ENCODE results near the gene GLDN. TPM values are rescaled to one million over a fixed set of nuclear protein-coding genes. Genes with fewer than 3 reads are reported as not detected.

The GLDN gene
- total RNA-seq, 1 experiment from 2014 or later, result 0.32 TPM

DNA sequence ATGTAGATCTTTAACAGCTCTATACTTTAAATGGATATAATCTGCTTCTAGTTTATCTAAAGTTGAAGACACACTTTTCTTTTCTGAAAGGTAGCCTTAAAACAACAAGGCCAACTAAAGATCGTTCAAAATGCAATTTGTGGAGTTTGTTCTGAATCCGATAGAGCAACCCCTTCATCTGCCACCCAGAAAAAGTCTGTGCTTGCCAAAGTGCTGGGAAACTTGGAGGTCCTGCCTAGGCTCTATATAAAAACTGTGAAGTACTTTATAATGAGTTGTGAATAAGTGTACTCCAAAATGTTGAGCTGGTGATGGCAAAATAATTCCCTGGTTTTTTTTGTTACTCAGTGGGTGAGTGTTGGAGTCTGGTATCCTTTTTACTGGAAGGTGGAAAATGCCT, 12.5 kb downstream of the GLDN start:
- Histone ChIP-seq H3K27ac (no peak overlapping the region), H3K9me3 (replicated peaks) (no peaks in the 10 kb centered on the region), H3K4me3 (no peak overlapping the region), H3K4me1 (replicated peaks) (peaks cover 5% of the 10 kb centered on the region), H3K36me3 (no peaks in the 10 kb centered on the region), H3K27me3 (replicated peaks) (0 out of 2 replicates have a peak, but pooled peaks cover 5% of the 10 kb centered on the region)
- no peak for DNase-seq (ENCODE audit: low read depth in 1 of 2, low spot score in 2 of 2)

DNA sequence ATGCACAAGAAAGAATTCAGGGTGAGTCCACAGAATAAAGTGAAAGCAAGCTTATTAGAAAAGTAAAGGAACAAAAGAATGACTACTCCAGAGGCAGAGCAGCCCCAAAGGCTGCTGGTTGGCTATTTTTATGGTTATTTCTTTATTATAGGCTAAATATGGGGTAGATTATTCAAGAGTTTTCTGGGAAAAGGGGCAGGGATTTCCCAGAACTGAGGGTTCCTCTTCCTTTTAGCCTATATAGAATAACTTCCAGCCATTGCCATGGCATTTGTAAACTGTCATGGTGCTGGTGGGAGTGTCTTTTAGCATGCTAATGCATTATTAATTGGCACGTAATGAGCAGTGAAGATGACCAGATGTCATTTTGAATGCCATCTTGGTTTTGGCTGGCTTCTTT, 13.6 kb downstream of the GLDN start:
- H3K36me3 ChIP-seq, result no peaks in the 10 kb centered on the region
- no peaks in the 10 kb centered on the region for H3K4me1 ChIP-seq (replicated peaks)
- 0 out of 2 replicates have a peak, but pooled peaks cover 5% of the 10 kb centered on the region for H3K27me3 ChIP-seq (replicated peaks)
- no peaks in the 10 kb centered on the region for H3K9me3 ChIP-seq (replicated peaks)
- DNase-seq (ENCODE audit: low read depth in 1 of 2, low spot score in 2 of 2), result no peak
- no peak overlapping the region for H3K27ac ChIP-seq
- H3K4me3 ChIP-seq, result no peak overlapping the region

DNA sequence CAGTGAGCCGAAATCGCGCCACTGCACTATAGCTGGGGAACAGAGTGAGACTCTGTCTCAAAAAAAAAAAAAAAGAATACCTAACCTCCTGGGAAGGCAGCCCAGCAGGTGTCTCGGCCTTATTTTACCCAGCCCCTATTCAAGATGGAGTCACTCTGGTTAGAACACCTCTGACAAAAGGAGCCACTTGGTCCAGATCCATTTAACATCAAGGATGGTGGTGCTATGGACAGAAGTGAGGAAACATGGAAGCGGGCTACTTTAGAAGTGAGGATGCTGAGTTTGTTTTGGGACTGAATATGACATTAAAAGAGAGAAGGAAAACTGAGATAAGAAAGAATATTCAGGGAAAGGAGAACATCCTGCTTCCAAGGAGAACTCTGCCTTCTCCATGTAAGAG, 14.7 kb downstream of the GLDN start:
- Histone ChIP-seq H3K9me3 (replicated peaks) (no peaks in the 10 kb centered on the region), H3K36me3 (no peaks in the 10 kb centered on the region), H3K4me3 (no peak overlapping the region), H3K27me3 (replicated peaks) (0 out of 2 replicates have a peak, but pooled peaks cover 5% of the 10 kb centered on the region), H3K4me1 (replicated peaks) (no peaks in the 10 kb centered on the region), H3K27ac (no peak overlapping the region)
- DNase-seq (ENCODE audit: low read depth in 1 of 2, low spot score in 2 of 2), result no peak

DNA sequence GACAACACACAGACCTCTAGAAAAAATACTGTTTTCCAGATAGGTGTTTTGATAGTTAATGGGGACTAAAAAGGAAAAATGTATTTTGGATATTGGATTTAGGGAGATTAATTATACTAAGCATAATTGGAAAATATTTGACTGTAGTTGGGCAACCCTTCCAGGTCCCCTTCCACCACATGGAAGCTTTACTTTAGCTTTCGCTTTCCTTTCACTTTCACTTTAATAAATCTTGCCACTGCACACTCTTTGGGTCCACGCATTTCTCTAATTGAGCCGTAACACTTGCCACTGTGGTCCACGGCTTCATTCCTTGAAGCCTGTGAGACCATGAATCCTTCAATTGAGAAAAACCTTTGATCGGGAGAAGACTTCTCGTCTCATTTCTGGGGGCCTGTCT, 15.5 kb downstream of the GLDN start:
- Histone ChIP-seq H3K36me3 (no peaks in the 10 kb centered on the region), H3K9me3 (replicated peaks) (no peaks in the 10 kb centered on the region)

GRCh38 chr15:51359981-51360380, 18.5 kb downstream of the GLDN start:
- no peaks in the 10 kb centered on the region for H3K36me3 ChIP-seq
- no peaks in the 10 kb centered on the region for H3K4me1 ChIP-seq (replicated peaks)
- no peaks in the 10 kb centered on the region for H3K27me3 ChIP-seq (replicated peaks)
- no peaks in the 10 kb centered on the region for H3K9me3 ChIP-seq (replicated peaks)
- no peak for DNase-seq (ENCODE audit: low read depth in 1 of 2, low spot score in 2 of 2)
- no peak overlapping the region for H3K27ac ChIP-seq
- H3K4me3 ChIP-seq, result no peak overlapping the region

More for the DNA sequence above, 15.5 kb downstream of the GLDN start:
- 0 out of 2 replicates have a peak, but pooled peaks cover 5% of the 10 kb centered on the region for H3K27me3 ChIP-seq (replicated peaks)
- no peak overlapping the region for H3K4me3 ChIP-seq
- no peaks in the 10 kb centered on the region for H3K4me1 ChIP-seq (replicated peaks)
- DNase-seq (ENCODE audit: low read depth in 1 of 2, low spot score in 2 of 2), result no peak
- no peak overlapping the region for H3K27ac ChIP-seq

DNA sequence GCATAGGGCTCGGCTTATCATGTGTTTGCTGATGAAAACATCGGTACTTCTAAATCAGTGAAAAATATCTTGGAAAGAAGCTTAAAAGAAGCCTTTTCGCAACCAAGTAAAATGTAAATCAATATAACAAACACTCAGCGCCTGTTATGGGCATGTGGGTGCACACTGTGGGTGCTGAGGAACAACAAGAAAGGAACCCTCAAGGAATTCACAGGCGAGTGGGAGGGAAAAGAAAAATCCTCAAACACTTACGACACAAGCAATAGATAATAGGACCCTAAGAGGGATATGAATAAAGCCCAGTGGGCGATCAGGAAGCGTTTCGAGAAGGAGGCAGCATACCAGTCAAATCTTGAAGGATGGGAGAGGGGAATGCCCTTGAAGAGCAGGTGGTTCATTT, 21.9 kb downstream of the GLDN start:
- no peaks in the 10 kb centered on the region for H3K9me3 ChIP-seq (replicated peaks)
- H3K27me3 ChIP-seq (replicated peaks), result no peaks in the 10 kb centered on the region
- peaks cover 19% of the 10 kb centered on the region for H3K4me1 ChIP-seq (replicated peaks)
- H3K27ac ChIP-seq, result no peak overlapping the region
- no peak overlapping the region for H3K4me3 ChIP-seq
- no peak for DNase-seq (ENCODE audit: low read depth in 1 of 2, low spot score in 2 of 2)
- H3K36me3 ChIP-seq, result no peaks in the 10 kb centered on the region

DNA sequence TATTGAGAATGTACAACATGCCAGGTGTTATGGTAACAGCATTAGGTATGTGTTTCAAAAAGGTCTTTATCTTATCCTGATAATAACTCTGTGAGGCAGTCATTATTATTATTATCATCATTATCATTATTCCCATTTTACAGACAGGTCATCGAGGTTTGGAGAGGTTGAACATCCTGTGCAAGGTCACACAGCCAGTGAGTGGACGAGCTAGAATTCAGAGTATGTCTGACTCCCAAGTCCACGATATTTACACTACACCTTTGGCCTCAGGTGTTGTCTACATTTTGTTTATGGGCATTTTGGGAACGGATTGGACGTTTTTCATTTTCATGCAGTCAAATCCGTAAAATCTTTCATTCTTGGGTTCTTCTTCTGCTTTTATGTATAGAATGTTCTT, 24.0 kb downstream of the GLDN start:
- H3K36me3 ChIP-seq, result no peaks in the 10 kb centered on the region
- DNase-seq (ENCODE audit: low read depth in 1 of 2, low spot score in 2 of 2), result no peak
- H3K4me3 ChIP-seq, result no peak overlapping the region
- no peaks in the 10 kb centered on the region for H3K27me3 ChIP-seq (replicated peaks)
- H3K9me3 ChIP-seq (replicated peaks), result no peaks in the 10 kb centered on the region
- peaks cover 34% of the 10 kb centered on the region for H3K4me1 ChIP-seq (replicated peaks)
- H3K27ac ChIP-seq, result no peak overlapping the region

DNA sequence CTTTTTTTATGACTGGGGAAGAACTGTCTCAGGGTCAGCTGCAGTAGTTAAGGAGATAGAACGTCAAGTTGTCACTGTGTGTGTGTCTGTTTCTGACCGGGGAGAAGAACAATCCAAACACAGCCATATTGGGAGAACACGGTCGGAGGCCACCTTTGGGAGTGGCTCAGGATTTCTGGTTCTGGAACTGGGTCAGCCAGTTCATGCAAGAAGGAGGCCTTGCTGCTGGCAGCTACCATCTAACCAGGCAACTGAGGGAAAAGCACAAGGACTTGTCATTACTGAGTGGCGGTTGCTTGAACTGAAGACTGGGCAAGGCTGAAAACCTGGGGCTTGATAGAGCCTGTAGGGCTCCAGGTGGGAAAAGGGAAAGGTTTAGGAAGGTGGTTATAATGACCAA, 24.6 kb downstream of the GLDN start:
- Histone ChIP-seq H3K27ac (no peak overlapping the region), H3K4me3 (no peak overlapping the region), H3K4me1 (replicated peaks) (peaks cover 34% of the 10 kb centered on the region), H3K27me3 (replicated peaks) (no peaks in the 10 kb centered on the region), H3K9me3 (replicated peaks) (no peaks in the 10 kb centered on the region), H3K36me3 (no peaks in the 10 kb centered on the region)
- DNase-seq (ENCODE audit: low read depth in 1 of 2, low spot score in 2 of 2), result no peak

- Histone ChIP-seq H3K36me3 (no peaks in the 10 kb centered on the region), H3K4me1 (replicated peaks) (peaks cover 34% of the 10 kb centered on the region), H3K27me3 (replicated peaks) (no peaks in the 10 kb centered on the region), H3K9me3 (replicated peaks) (no peaks in the 10 kb centered on the region), H3K4me3 (no peak overlapping the region), H3K27ac (no peak overlapping the region)
- DNase-seq (ENCODE audit: low read depth in 1 of 2, low spot score in 2 of 2), result no peak
These were observed 25.5 kb downstream of the GLDN start for GRCh38 chr15:51366920-51367319.

- H3K9me3 ChIP-seq (replicated peaks), result no peaks in the 10 kb centered on the region
- no peaks in the 10 kb centered on the region for H3K36me3 ChIP-seq
- H3K27me3 ChIP-seq (replicated peaks), result no peaks in the 10 kb centered on the region
- no peak overlapping the region for H3K4me3 ChIP-seq
- H3K27ac ChIP-seq, result peak overlapping the region; percentile 33; the same call in 1 of the 2 replicates
- peaks cover 34% of the 10 kb centered on the region for H3K4me1 ChIP-seq (replicated peaks)
- peak; percentile 78 to 81 for DNase-seq (ENCODE audit: low read depth in 1 of 2, low spot score in 2 of 2)
These were observed 26.0 kb downstream of the GLDN start for GRCh38 chr15:51367322-51367976.

DNA sequence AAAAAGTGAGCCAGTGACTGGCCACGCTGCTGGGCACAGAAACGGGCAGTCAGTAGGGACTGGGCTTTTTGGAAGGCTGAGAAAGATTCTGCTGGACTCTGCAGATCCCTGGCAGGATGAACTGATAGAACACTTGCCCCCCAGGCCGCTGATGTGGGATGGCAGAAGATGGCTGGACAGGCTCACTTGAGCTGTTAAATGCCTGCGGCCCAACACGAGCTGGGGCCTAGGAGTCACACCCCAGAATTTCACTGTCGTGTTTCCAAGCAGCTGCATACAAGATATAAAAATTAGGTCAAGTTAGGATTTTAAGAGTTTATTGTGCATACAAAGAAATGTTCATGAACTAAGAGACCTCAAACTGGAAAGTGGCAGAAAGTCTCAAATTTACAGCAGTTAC, 26.9 kb downstream of the GLDN start:
- Histone ChIP-seq H3K4me3 (no peak overlapping the region), H3K27ac (peak overlapping the region; percentile 33)
- DNase-seq (ENCODE audit: low read depth in 1 of 2, low spot score in 2 of 2), result no peak

GRCh38 chr15:51368751-51369450, 27.4 kb downstream of the GLDN start:
- Histone ChIP-seq H3K4me3 (no peak overlapping the region), H3K4me1 (replicated peaks) (peaks cover 34% of the 10 kb centered on the region), H3K27ac (peak overlapping the region; percentile 33), H3K9me3 (replicated peaks) (no peaks in the 10 kb centered on the region), H3K27me3 (replicated peaks) (no peaks in the 10 kb centered on the region), H3K36me3 (no peaks in the 10 kb centered on the region)
- DNase-seq (ENCODE audit: low read depth in 1 of 2, low spot score in 2 of 2), result peak; percentile 80 to 87

More for the DNA sequence above, 26.9 kb downstream of the GLDN start:
- H3K4me1 ChIP-seq (replicated peaks), result peaks cover 34% of the 10 kb centered on the region
- no peaks in the 10 kb centered on the region for H3K27me3 ChIP-seq (replicated peaks)
- no peaks in the 10 kb centered on the region for H3K36me3 ChIP-seq
- H3K9me3 ChIP-seq (replicated peaks), result no peaks in the 10 kb centered on the region

DNA sequence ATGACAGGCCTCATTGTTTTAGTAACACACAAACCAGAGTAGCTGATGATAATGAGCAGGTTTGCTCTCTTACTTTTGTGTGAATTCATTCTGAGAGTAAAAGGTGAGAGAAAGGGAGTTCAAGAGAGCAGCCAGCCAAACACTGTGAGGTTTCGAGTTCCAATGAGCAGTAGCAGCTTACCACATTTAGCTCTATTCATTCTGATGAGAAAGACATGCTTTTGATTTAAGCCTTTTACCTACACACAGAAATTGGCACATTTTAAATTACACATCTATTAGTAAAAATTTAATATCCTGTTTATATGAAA, 28.0 kb downstream of the GLDN start:
- no peaks in the 10 kb centered on the region for H3K9me3 ChIP-seq (replicated peaks)
- no peak overlapping the region for H3K4me3 ChIP-seq
- H3K4me1 ChIP-seq (replicated peaks), result peaks cover 34% of the 10 kb centered on the region
- H3K36me3 ChIP-seq, result no peaks in the 10 kb centered on the region
- DNase-seq (ENCODE audit: low read depth in 1 of 2, low spot score in 2 of 2), result no peak
- no peaks in the 10 kb centered on the region for H3K27me3 ChIP-seq (replicated peaks)
- H3K27ac ChIP-seq, result no peak overlapping the region

DNA sequence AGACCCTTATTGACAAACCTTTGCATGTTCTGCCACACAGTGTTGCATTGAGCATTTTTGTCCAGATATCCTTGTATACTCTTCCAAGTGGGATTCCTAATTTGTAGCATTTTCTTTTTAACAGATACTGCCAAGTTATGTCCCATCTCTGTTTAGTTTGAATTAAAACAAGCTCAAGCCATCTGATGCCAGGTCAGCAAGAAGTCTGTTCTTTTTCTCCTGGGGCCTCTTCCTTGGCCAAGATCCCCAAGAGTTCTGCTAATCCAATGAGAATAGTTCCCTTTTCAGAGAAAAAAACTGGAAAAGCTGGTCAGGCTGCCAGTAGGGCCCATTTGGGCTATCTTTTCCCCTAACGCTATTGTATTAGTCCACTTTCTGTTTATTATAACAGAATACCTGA, 29.8 kb downstream of the GLDN start:
- H3K27me3 ChIP-seq (replicated peaks), result no peaks in the 10 kb centered on the region
- H3K4me3 ChIP-seq, result no peak overlapping the region
- no peaks in the 10 kb centered on the region for H3K9me3 ChIP-seq (replicated peaks)
- no peaks in the 10 kb centered on the region for H3K36me3 ChIP-seq
- DNase-seq (ENCODE audit: low read depth in 1 of 2, low spot score in 2 of 2), result no peak
- peaks cover 40% of the 10 kb centered on the region for H3K4me1 ChIP-seq (replicated peaks)
- H3K27ac ChIP-seq, result no peak overlapping the region

Data from SJSA1 (cell line).